GM12875 (cell line): ENCODE results near the gene EPHB4.
"Not testable (repeated sequence)": the region's sequence is repeated elsewhere in the genome, so short reads cannot be mapped to it uniquely, and the experiment has no call there.

ENCODE experiments used
- H3K4me3 ChIP-seq: one replicate; pipeline ENCODE4 v1.5.1; 2011; ENCODE audit warnings: low read depth, low read length, control low read depth
- TF ChIP-seq, protein P1 (sequence below): IDR thresholded peaks from 2 replicates; pipeline ENCODE4 v1.5.1; 2011; ENCODE audit warnings: low read depth, mild to moderate bottlenecking, control low read depth, inconsistent platforms, low read length, moderate library complexity, borderline replicate concordance; ENCODE audit not compliant: insufficient read depth

The EPHB4 gene

GRCh38 chr7:100861616-100861985, 34.3 kb upstream of the EPHB4 start:
- H3K4me3 ChIP-seq, result no peak overlapping the region
- TF ChIP-seq, protein P1, sequence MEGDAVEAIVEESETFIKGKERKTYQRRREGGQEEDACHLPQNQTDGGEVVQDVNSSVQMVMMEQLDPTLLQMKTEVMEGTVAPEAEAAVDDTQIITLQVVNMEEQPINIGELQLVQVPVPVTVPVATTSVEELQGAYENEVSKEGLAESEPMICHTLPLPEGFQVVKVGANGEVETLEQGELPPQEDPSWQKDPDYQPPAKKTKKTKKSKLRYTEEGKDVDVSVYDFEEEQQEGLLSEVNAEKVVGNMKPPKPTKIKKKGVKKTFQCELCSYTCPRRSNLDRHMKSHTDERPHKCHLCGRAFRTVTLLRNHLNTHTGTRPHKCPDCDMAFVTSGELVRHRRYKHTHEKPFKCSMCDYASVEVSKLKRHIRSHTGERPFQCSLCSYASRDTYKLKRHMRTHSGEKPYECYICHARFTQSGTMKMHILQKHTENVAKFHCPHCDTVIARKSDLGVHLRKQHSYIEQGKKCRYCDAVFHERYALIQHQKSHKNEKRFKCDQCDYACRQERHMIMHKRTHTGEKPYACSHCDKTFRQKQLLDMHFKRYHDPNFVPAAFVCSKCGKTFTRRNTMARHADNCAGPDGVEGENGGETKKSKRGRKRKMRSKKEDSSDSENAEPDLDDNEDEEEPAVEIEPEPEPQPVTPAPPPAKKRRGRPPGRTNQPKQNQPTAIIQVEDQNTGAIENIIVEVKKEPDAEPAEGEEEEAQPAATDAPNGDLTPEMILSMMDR, result no peak

DNA sequence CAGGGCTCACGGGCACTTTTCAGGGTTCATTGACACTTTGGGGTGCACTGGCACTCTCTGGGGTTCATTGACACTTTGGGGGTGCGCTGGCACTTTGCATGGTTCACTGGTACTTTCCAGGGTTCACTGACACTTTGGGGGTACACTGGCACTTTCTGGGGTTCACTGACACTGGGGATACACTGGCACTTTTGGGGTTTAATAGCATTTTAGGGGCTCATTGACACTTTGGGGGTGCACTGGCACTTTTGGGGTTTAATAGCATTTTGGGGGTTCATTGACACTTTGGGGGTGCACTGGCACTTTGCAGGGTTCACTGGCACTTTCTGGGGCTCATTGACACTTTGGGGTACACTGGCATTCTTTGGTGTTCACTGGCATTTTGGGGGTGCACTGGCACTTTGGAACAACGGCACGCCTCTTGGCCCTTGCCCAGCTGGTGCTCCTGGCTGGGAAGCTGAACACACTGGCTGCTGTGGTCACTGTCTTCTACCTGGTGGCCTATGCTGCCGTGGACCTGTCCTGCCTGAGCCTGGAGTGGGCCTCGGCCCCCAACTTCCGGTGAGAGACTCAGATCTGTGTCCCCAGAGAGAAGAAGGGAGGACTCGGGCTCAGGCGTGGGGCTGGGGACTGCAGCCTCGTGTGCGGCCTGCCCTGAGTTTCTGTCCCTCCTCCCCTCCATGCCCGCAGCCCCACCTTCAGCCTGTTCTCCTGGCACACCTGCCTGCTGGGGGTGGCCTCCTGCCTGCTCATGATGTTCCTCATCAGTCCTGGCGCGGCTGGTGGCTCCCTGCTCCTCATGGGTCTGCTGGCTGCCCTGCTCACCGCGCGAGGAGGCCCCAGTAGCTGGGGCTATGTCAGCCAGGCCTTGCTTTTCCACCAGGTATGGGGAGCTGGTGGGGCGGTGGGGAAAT, 33.6 kb upstream of the EPHB4 start:
- TF ChIP-seq, protein P1, result no peak
- H3K4me3 ChIP-seq, result no peak overlapping the region

- TF ChIP-seq, protein P1, result no peak
- H3K4me3 ChIP-seq, result no peak overlapping the region
Observed at GRCh38 chr7:100859856-100860255, 32.5 kb upstream of the EPHB4 start.

- no peak overlapping the region for H3K4me3 ChIP-seq
- TF ChIP-seq, protein P1, result no peak
Observed at GRCh38 chr7:100856871-100857282, 29.6 kb upstream of the EPHB4 start.

- no peak overlapping the region for H3K4me3 ChIP-seq
Observed at GRCh38 chr7:100855515-100855914, 28.2 kb upstream of the EPHB4 start.

DNA sequence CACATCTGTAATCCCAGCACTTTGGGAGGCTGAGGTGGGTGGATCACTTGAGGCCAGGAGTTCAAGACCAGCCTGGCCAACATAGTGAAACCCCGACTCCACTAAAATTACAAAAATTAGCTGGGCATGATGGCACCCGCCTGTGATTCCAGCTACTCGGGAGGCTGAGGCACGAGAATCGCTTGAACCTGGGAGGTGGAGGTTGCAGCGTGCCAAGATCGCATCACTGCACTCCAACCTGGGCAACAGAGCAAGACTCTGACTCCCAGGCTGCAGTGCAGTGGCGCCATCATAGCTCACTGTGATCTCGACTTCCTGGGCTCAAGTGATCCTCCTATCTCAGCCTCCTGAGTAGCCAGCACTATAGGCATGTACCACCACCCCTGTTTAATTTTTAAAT, 27.6 kb upstream of the EPHB4 start:
- H3K4me3 ChIP-seq, result not testable (repeated sequence)

More at GRCh38 chr7:100855515-100855914, 28.2 kb upstream of the EPHB4 start:
- TF ChIP-seq, protein P1, result no peak

GRCh38 chr7:100854146-100854895, 27.0 kb upstream of the EPHB4 start:
- TF ChIP-seq, protein P1, result no peak
- H3K4me3 ChIP-seq, result no peak overlapping the region
